WERI-Rb-1 (cell line): ENCODE data around the gene SPTB.

ENCODE experiments used
- DNase-seq: peaks from one replicate; pipeline ENCODE4 v3.0.0-alpha.2; 2020
- H3K27ac ChIP-seq: fragments of 250-450 bp; sonication (Bioruptor Pico); 2 replicates; pipeline ENCODE4 v1.5.1; 2020; ENCODE audit warnings: mild to moderate bottlenecking, moderate library complexity
- H3K27me3 ChIP-seq: fragments of 250-450 bp; sonication (Bioruptor Pico); 2 replicates; pipeline ENCODE4 v1.5.1; 2021; ENCODE audit warnings: mild to moderate bottlenecking, low read depth, moderate library complexity; ENCODE audit not compliant: insufficient read depth, severe bottlenecking
- H3K36me3 ChIP-seq: fragments of 250-450 bp; sonication (Bioruptor Pico); 2 replicates; pipeline ENCODE4 v1.5.1; 2020; ENCODE audit warnings: mild to moderate bottlenecking, moderate library complexity
- H3K4me3 ChIP-seq: 2 replicates; pipeline ENCODE4 v1.5.1; 2011; ENCODE audit warnings: low read depth, mild to moderate bottlenecking, control low read depth, low read length
- H3K9me3 ChIP-seq: fragments of 250-450 bp; sonication (Bioruptor Pico); 2 replicates; pipeline ENCODE4 v1.5.1; 2021; ENCODE audit warnings: mild to moderate bottlenecking, moderate library complexity; ENCODE audit not compliant: severe bottlenecking
- CTCF ChIP-seq: IDR thresholded peaks from 2 replicates; pipeline ENCODE4 v1.5.1; 2011; ENCODE audit warnings: low read depth, mild to moderate bottlenecking, control low read depth, inconsistent platforms, low read length

Gene SPTB

GRCh38 chr14:64711039-64711438, 168.7 kb downstream of the SPTB start:
- H3K36me3 ChIP-seq = no peaks in the 10 kb centered on the region
- H3K9me3 ChIP-seq = peaks cover 12% of the 10 kb centered on the region
- no peak for TF ChIP-seq CTCF
- H3K27me3 ChIP-seq = no peaks in the 10 kb centered on the region
- H3K27ac ChIP-seq = no peak overlapping the region
- no peak overlapping the region for H3K4me3 ChIP-seq
- DNase-seq = no peak

- H3K4me3 ChIP-seq = no peak overlapping the region
These were observed 170.6 kb downstream of the SPTB start for GRCh38 chr14:64709126-64709525.

GRCh38 chr14:64708148-64709004, 171.3 kb downstream of the SPTB start:
- no peaks in the 10 kb centered on the region for H3K36me3 ChIP-seq
- no peak overlapping the region for H3K27ac ChIP-seq
- no peak for TF ChIP-seq CTCF
- H3K9me3 ChIP-seq = peaks cover 1% of the 10 kb centered on the region
- H3K4me3 ChIP-seq = no peak overlapping the region
- no peaks in the 10 kb centered on the region for H3K27me3 ChIP-seq
- DNase-seq = no peak

More at GRCh38 chr14:64709126-64709525, 170.6 kb downstream of the SPTB start:
- H3K9me3 ChIP-seq = peaks cover 9% of the 10 kb centered on the region
- H3K36me3 ChIP-seq = no peaks in the 10 kb centered on the region
- DNase-seq = no peak
- H3K27ac ChIP-seq = no peak overlapping the region
- H3K27me3 ChIP-seq = no peaks in the 10 kb centered on the region
- TF ChIP-seq CTCF = no peak

- Histone ChIP-seq H3K4me3 (no peak overlapping the region), H3K36me3 (no peaks in the 10 kb centered on the region), H3K27me3 (no peaks in the 10 kb centered on the region), H3K27ac (no peak overlapping the region), H3K9me3 (no peaks in the 10 kb centered on the region)
- no peak for DNase-seq
- no peak for TF ChIP-seq CTCF
These were observed 172.0 kb downstream of the SPTB start for GRCh38 chr14:64707661-64708060.

GRCh38 chr14:64706593-64707193, 173.0 kb downstream of the SPTB start:
- DNase-seq = no peak
- no peaks in the 10 kb centered on the region for H3K36me3 ChIP-seq
- no peaks in the 10 kb centered on the region for H3K27me3 ChIP-seq
- H3K4me3 ChIP-seq = no peak overlapping the region
- no peak for TF ChIP-seq CTCF
- no peak overlapping the region for H3K27ac ChIP-seq
- no peaks in the 10 kb centered on the region for H3K9me3 ChIP-seq
